Measurements from ENCODE around the gene DGKI.

DNA sequence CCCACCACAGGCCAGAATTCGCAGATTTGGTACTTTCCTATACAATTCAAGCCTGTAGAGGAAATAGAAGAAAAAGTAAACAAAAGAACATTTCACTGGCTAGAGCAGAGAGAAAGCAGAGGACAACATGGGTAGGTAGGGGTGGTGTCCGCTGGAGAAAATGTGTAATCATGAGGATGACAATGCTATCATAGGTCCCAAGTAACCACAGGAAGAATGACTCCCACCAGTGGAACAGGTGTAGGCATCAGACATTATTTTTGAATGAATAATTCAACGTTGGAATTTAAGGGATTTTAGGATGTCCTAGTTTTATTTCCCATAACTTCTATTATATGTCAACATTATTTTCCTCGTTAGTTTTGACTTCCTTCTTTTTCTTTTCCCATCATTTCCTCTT is 248.9 kb downstream of the DGKI start:
- TF ChIP-seq, protein P1, sequence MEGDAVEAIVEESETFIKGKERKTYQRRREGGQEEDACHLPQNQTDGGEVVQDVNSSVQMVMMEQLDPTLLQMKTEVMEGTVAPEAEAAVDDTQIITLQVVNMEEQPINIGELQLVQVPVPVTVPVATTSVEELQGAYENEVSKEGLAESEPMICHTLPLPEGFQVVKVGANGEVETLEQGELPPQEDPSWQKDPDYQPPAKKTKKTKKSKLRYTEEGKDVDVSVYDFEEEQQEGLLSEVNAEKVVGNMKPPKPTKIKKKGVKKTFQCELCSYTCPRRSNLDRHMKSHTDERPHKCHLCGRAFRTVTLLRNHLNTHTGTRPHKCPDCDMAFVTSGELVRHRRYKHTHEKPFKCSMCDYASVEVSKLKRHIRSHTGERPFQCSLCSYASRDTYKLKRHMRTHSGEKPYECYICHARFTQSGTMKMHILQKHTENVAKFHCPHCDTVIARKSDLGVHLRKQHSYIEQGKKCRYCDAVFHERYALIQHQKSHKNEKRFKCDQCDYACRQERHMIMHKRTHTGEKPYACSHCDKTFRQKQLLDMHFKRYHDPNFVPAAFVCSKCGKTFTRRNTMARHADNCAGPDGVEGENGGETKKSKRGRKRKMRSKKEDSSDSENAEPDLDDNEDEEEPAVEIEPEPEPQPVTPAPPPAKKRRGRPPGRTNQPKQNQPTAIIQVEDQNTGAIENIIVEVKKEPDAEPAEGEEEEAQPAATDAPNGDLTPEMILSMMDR (IDR thresholded peaks at IDR 0.05), result no peak
- no peak for TF ChIP-seq POLR2A (IDR thresholded peaks at IDR 0.05)
